Body of pancreas (tissue), 4 donors: Measurements from ENCODE around the gene ABHD5.

Experiments
- POLR2A ChIP-seq, 3 donors: fragments of 450-650 bp; IDR thresholded peaks; one replicate each; pipeline ENCODE4 v1.6.1; 2016; ENCODE audit warnings: antibody characterized with exemption in 3 of 3, mild to moderate bottlenecking in 2 of 3
- TF ChIP-seq, protein P1 (sequence below), 7 experiments: fragments of 450-650 bp in 4 of 7; fragments of 200-600 bp in 3 of 7; sonication (generic) in 3 of 7; IDR thresholded peaks; one replicate each; pipeline ENCODE4 v1.5.1; 2016 to 2019; ENCODE audit warnings: antibody characterized with exemption in 7 of 7

DNA sequence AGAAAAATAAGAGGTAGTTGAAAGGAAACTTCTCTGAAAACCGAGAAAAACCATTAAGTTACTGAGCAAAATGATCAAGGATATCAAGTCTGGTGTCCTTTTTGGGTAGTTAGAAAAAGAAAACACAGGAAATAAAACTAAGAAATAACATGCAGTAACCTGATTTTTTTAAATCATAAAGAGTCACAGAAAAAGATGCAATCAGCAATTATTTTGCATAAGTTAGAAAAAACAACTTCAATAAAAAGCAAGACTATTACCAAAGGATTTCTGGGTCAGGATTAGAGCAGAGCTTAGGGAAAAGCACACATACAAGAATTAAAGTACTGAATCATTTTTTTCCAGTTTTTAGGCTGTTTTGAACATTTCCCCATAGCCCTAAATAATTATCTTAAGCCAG is 40.4 kb upstream of the ABHD5 start:
- no peak for TF ChIP-seq POLR2A (IDR thresholded peaks at IDR 0.05)
- TF ChIP-seq, protein P1, sequence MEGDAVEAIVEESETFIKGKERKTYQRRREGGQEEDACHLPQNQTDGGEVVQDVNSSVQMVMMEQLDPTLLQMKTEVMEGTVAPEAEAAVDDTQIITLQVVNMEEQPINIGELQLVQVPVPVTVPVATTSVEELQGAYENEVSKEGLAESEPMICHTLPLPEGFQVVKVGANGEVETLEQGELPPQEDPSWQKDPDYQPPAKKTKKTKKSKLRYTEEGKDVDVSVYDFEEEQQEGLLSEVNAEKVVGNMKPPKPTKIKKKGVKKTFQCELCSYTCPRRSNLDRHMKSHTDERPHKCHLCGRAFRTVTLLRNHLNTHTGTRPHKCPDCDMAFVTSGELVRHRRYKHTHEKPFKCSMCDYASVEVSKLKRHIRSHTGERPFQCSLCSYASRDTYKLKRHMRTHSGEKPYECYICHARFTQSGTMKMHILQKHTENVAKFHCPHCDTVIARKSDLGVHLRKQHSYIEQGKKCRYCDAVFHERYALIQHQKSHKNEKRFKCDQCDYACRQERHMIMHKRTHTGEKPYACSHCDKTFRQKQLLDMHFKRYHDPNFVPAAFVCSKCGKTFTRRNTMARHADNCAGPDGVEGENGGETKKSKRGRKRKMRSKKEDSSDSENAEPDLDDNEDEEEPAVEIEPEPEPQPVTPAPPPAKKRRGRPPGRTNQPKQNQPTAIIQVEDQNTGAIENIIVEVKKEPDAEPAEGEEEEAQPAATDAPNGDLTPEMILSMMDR (IDR thresholded peaks at IDR 0.05) = no peak
